IMR-90 (cell line): Measurements from ENCODE around the gene TBC1D22A. TPM values are rescaled to one million over a fixed set of nuclear protein-coding genes. Genes with fewer than 3 reads are reported as not detected.

Experiments used
- ATAC-seq: fragments of 200-7000 bp; cut with Tn5 transposase; 2 replicates; pipeline ENCODE4 v1.9.1; 2020; ENCODE audit warnings: low read depth, mild to moderate bottlenecking, moderate library complexity
- BruUV-seq: library from RNA; stranded (reverse); fragments of 400-500 nt; replicated peaks from 2 replicates; lab custom pipeline; 2021; lab: Mats Ljungman, UMichigan
- CTCF ChIA-PET: fragments of 300-600 bp; formaldehyde crosslinking; extraction: SDS; loops from one replicate; lab custom pipeline; 2021; ENCODE audit warnings: antibody characterized with exemption; lab: Yijun Ruan, JAX
- POLR2A ChIA-PET: fragments of 300-600 bp; sonication (Branson Sonifier 250); formaldehyde crosslinking; loops from one replicate; lab custom pipeline; 2022; ENCODE audit warnings: antibody characterized with exemption; ENCODE audit not compliant: unreplicated experiment; lab: Charles Lee
- DNase-seq: peaks from one replicate; pipeline ENCODE4 v3.0.0; 2013
- H2AFZ ChIP-seq: replicated peaks from 2 replicates; pipeline ENCODE3; 2013; ENCODE audit warnings: low read length, mild to moderate bottlenecking; ENCODE audit not compliant: poor library complexity
- H2AK5ac ChIP-seq: 2 replicates; pipeline ENCODE4 v1.6.1; 2013; ENCODE audit warnings: low read depth, low read length, inconsistent platforms
- H2AK9ac ChIP-seq: replicated peaks from 2 replicates; pipeline ENCODE3; 2013; ENCODE audit warnings: mild to moderate bottlenecking, low read depth, low read length, moderate library complexity; ENCODE audit not compliant: poor library complexity
- H2BK120ac ChIP-seq: 2 replicates; pipeline ENCODE4 v1.6.1; 2013; ENCODE audit warnings: low read depth, low read length, inconsistent platforms
- H2BK15ac ChIP-seq: 3 replicates; pipeline ENCODE4 v1.6.1; 2013; ENCODE audit warnings: low read depth, low read length, inconsistent platforms
- H2BK20ac ChIP-seq: 2 replicates; pipeline ENCODE4 v1.6.1; 2013; ENCODE audit warnings: low read depth, mild to moderate bottlenecking, inconsistent platforms, low read length, moderate library complexity
- H2BK5ac ChIP-seq: 2 replicates; pipeline ENCODE4 v1.6.1; 2013; ENCODE audit warnings: mild to moderate bottlenecking, low read depth, low read length, inconsistent platforms; ENCODE audit not compliant: poor library complexity, severe bottlenecking
- H3K14ac ChIP-seq: replicated peaks from 2 replicates; pipeline ENCODE4 v1.6.1; 2013; ENCODE audit warnings: low read depth, low read length, inconsistent platforms
- H3K18ac ChIP-seq: 2 replicates; pipeline ENCODE4 v1.6.1; 2013; ENCODE audit warnings: low read depth, low read length, control low read depth
- H3K23ac ChIP-seq: 2 replicates; pipeline ENCODE4 v1.6.1; 2013; ENCODE audit warnings: low read depth, low read length, inconsistent platforms
- H3K27ac ChIP-seq: 2 replicates; pipeline ENCODE4 v1.5.1; 2013; ENCODE audit warnings: mild to moderate bottlenecking, control low read depth, low read length; ENCODE audit not compliant: insufficient read depth
- H3K27me3 ChIP-seq: 2 replicates; pipeline ENCODE4 v1.6.1; 2013; ENCODE audit warnings: low read length; ENCODE audit not compliant: control insufficient read depth, insufficient read depth
- H3K36me3 ChIP-seq: 2 replicates; pipeline ENCODE4 v1.6.1; 2013; ENCODE audit warnings: low read length, mixed read lengths; ENCODE audit not compliant: control insufficient read depth, insufficient read depth
- H3K4ac ChIP-seq: 2 replicates; pipeline ENCODE4 v1.6.1; 2013; ENCODE audit warnings: low read depth, low read length, inconsistent platforms
- H3K4me1 ChIP-seq: 2 replicates; pipeline ENCODE4 v1.6.1; 2013; ENCODE audit warnings: low read length, mixed read lengths; ENCODE audit not compliant: control insufficient read depth, insufficient read depth
- H3K4me2 ChIP-seq: 2 replicates; pipeline ENCODE4 v1.6.1; 2013; ENCODE audit warnings: low read depth, mild to moderate bottlenecking, control low read depth, low read length, moderate library complexity
- H3K4me3 ChIP-seq: 2 replicates; pipeline ENCODE4 v1.5.1; 2013; ENCODE audit warnings: low read depth, mild to moderate bottlenecking, control low read depth, low read length, moderate library complexity; ENCODE audit not compliant: insufficient read depth
- H3K56ac ChIP-seq: 2 replicates; pipeline ENCODE4 v1.6.1; 2013; ENCODE audit warnings: low read length, inconsistent platforms; ENCODE audit not compliant: insufficient read depth; ENCODE audit errors: extremely low read depth
- H3K79me1 ChIP-seq, 2 experiments: 2 replicates each; pipeline ENCODE4 v1.6.1; 2013; ENCODE audit warnings: low read length in 2 of 2, inconsistent platforms in 1 of 2, low read depth in 1 of 2
- H3K9ac ChIP-seq: 2 replicates; pipeline ENCODE4 v1.6.1; 2013; ENCODE audit warnings: low read depth, low read length, control low read depth
- H3K9me1 ChIP-seq: 2 replicates; pipeline ENCODE4 v1.6.1; 2013; ENCODE audit warnings: low read length, inconsistent platforms; ENCODE audit not compliant: insufficient read depth
- H3K9me3 ChIP-seq: 2 replicates; pipeline ENCODE4 v1.6.1; 2013; ENCODE audit warnings: low read length; ENCODE audit not compliant: control insufficient read depth, insufficient read depth
- H4K20me1 ChIP-seq: 2 replicates; pipeline ENCODE4 v1.6.1; 2013; ENCODE audit warnings: low read length, inconsistent platforms; ENCODE audit not compliant: insufficient read depth
- H4K5ac ChIP-seq: 2 replicates; pipeline ENCODE4 v1.6.1; 2013; ENCODE audit warnings: mild to moderate bottlenecking, low read depth, low read length, control low read depth
- H4K8ac ChIP-seq, 2 experiments: 2 replicates each; pipeline ENCODE4 v1.6.1; 2013; ENCODE audit warnings: low read depth in 2 of 2, low read length in 2 of 2, control low read depth in 1 of 2, inconsistent platforms in 1 of 2
- H4K91ac ChIP-seq: 2 replicates; pipeline ENCODE4 v1.6.1; 2013; ENCODE audit warnings: low read depth, low read length, inconsistent platforms; ENCODE audit not compliant: insufficient read depth
- BHLHE40 ChIP-seq: fragments of 150-350 bp; IDR thresholded peaks from 2 replicates; pipeline ENCODE4 v1.6.1; 2016; ENCODE audit warnings: mild to moderate bottlenecking, low read depth, low read length
- MAFK ChIP-seq: IDR thresholded peaks from 2 replicates; pipeline ENCODE4 v1.6.1; 2012; ENCODE audit warnings: low read depth, low read length, improper control_type of control experiment
- MXI1 ChIP-seq: IDR thresholded peaks from 2 replicates; pipeline ENCODE4 v1.6.1; 2012; ENCODE audit warnings: low read depth, mild to moderate bottlenecking, low read length, moderate library complexity, borderline replicate concordance
- NFE2L2 ChIP-seq: fragments of 150-350 bp; IDR thresholded peaks from 2 replicates; pipeline ENCODE4 v1.6.1; 2016; ENCODE audit warnings: low read depth, mild to moderate bottlenecking, low read length
- RAD21 ChIP-seq: IDR thresholded peaks from 2 replicates; pipeline ENCODE4 v1.6.1; 2012; ENCODE audit warnings: low read length, improper control_type of control experiment
- RCOR1 ChIP-seq: IDR thresholded peaks from 2 replicates; pipeline ENCODE4 v1.6.1; 2012; ENCODE audit warnings: mild to moderate bottlenecking, low read length, improper control_type of control experiment; ENCODE audit not compliant: insufficient replicate concordance
- WGBS, 2 experiments: methylation state at CpG; one replicate each; pipeline versions ENCODE4 v1.1.5 to v1.1.7; 2013; ENCODE audit warnings: missing lambda C conversion rate in 2 of 2; ENCODE audit not compliant: insufficient read length in 1 of 2; ENCODE audit errors: extremely low coverage in 2 of 2; 5-methylcytosine and 5-hydroxymethylcytosine counted together
- dilution Hi-C: fragments of 300-500 bp; cut with HindIII; formaldehyde crosslinking; loops from one replicate; pipeline ENCODE4 v1.14.3; 2018; ENCODE audit warnings: low sequenced_read_pairs; ENCODE audit not compliant: unreplicated experiment
- in situ Hi-C: fragments of 300-500 bp; cut with MboI; formaldehyde crosslinking; loops from 3 replicates; pipeline ENCODE4 v1.14.3; 2019; ENCODE audit warnings: low sequenced_read_pairs, inconsistent platforms, mixed read lengths
- intact Hi-C: fragments of 100-400 bp; cut with micrococcal nuclease; formaldehyde crosslinking; loops from 2 replicates; pipeline ENCODE4 v1.10.0; 2022
- polyA plus RNA-seq, 3 experiments: library from polyadenylated mRNA; depleted of rRNA; stranded (reverse); fragments of >200 nt; gene quantifications; 2 replicates each; pipeline ENCODE4 v1.2.3, GENCODE V29; 2012; ENCODE audit warnings: low replicate concordance in 1 of 3
- total RNA-seq: library from RNA; depleted of rRNA; stranded (reverse); fragments of >200 nt; gene quantifications from 2 replicates; pipeline ENCODE4 v1.2.3, GENCODE V29; 2012

TBC1D22A gene
- total and polyA plus RNA-seq, 2 of the 4 experiments (the other 2 are of a cell fraction) = 9.0 to 16.7 TPM

DNA sequence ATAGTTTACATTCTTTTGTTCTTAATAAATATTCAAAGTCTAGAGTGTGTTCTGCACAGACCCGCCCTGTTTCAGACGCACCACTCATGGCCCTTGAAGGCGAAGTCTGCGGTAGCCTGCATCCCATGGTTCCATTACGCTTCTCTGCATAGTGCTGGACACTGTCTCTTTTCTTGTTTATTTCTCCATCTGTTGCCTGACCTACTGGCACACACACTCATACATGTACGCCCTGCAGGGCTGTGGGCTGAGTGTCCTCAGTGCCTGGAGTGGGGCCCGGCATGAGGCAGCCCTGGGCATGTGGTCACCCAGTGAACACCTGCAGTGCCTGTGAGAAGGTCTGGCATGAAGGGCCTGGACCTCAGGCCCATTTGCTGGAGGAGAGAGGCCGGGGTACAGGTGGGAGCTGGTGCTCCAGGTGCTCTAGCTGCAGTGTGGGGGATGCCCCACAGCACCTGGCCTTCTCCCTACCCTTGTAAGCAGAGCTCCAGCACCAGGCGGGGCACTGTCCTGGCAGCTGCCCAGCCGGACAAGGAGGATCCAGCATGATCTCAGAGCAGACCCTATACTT is 404.1 kb downstream of the TBC1D22A start:
- Histone ChIP-seq H3K9ac (no peak overlapping the region), H3K27me3 (no peaks in the 10 kb centered on the region), H2AK9ac (no peak overlapping the region), H4K5ac (no peak overlapping the region), H2BK15ac (no peak overlapping the region), H3K27ac (no peak overlapping the region), H3K4me1 (peaks cover under 1% of the 10 kb centered on the region; the same call in 1 of the 2 replicates), H2AK5ac (no peak overlapping the region), H3K4ac (no peak overlapping the region), H3K9me3 (no peaks in the 10 kb centered on the region), H3K23ac (no peak overlapping the region), H3K9me1 (no peaks in the 10 kb centered on the region), H3K4me3 (no peak overlapping the region), H3K79me1 (no peaks in the 10 kb centered on the region; a peak in 1 of 4 replicates), H3K56ac (no peak overlapping the region), H3K36me3 (no peaks in the 10 kb centered on the region), H2AFZ (no peak overlapping the region), H3K18ac (no peak overlapping the region), H2BK20ac (no peak overlapping the region), H4K8ac (no peak overlapping the region), H2BK120ac (no peak overlapping the region), H3K14ac (no peak overlapping the region), H4K20me1 (no peaks in the 10 kb centered on the region; the same call in none of the 2 replicates), H4K91ac (no peak overlapping the region), H2BK5ac (no peak overlapping the region), H3K4me2 (no peak overlapping the region)
- no TSS peak for BruUV-seq
- no peak for ATAC-seq
- intact Hi-C loops = no loop called here
- ChIA-PET POLR2A (no interaction called here), CTCF (no interaction called here)
- no peak for DNase-seq
- in situ Hi-C loops = no loop called here
- 95% methylated on average over 4 of the region's 10 CpGs; no CpG with 5 or more reads in 1 of the 2 experiments for WGBS, 2 experiments
- TF ChIP-seq RAD21 (no peak), MAFK (no peak), BHLHE40 (no peak), MXI1 (no peak), NFE2L2 (no peak), RCOR1 (no peak)
- dilution Hi-C loops = no loop called here
